ENCODE data around the gene SOX13. TPM values are rescaled to one million over a fixed set of nuclear protein-coding genes. Genes with fewer than 3 reads are reported as not detected.
"Not testable (repeated sequence)": the region's sequence is repeated elsewhere in the genome, so short reads cannot be mapped to it uniquely, and the experiment has no call there.

The SOX13 gene
- total RNA-seq, 2 experiments from 2014 or later: 7.4 to 7.8 TPM

- H3K4me1 Mint-ChIP-seq: peaks cover 3% of the 10 kb centered on the region
- H3K4me3 Mint-ChIP-seq: no peak overlapping the region
- H3K36me3 Mint-ChIP-seq (ENCODE audit: low read depth): no peaks in the 10 kb centered on the region
- DNase-seq: no peak
- POLR2A ChIA-PET: no interaction called here
- no peak overlapping the region for H3K27ac Mint-ChIP-seq
- CTCF ChIA-PET: no interaction called here
- H3K9me3 Mint-ChIP-seq: no peaks in the 10 kb centered on the region
- no peaks in the 10 kb centered on the region for H3K27me3 Mint-ChIP-seq
Observed at GRCh38 chr1:204094856-204095634, 22.1 kb downstream of the SOX13 start.

- no peaks in the 10 kb centered on the region for H3K9me3 Mint-ChIP-seq
- H3K4me1 Mint-ChIP-seq: peaks cover 11% of the 10 kb centered on the region
- no peak for DNase-seq
- no peaks in the 10 kb centered on the region for H3K36me3 Mint-ChIP-seq (ENCODE audit: low read depth)
- H3K27me3 Mint-ChIP-seq: no peaks in the 10 kb centered on the region
- no peak overlapping the region for H3K4me3 Mint-ChIP-seq
- ChIA-PET POLR2A (no interaction called here), CTCF (no interaction called here)
- H3K27ac Mint-ChIP-seq: no peak overlapping the region
Observed at GRCh38 chr1:204096931-204097330, 24.0 kb downstream of the SOX13 start.

DNA sequence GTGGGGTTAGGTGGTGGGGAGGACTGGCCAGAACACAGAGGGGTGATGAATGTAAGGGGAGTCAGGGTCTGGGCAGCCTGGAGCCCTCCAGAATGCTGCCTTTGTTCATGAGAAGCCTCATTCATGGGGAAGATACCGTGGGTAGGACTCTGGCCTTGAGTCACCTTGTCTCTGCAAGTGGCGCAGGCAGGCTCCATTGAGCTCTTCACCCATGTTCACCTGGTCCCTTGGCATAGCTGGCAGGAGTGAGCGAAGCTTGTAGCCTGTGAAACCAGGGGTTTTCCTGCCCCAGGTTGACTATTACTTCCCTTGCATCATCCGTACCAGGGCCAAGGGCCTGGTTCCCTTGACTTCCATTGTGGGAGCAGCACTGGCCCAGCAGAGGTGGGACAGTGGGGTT is 25.8 kb downstream of the SOX13 start:
- Mint-ChIP-seq H3K4me1 (peaks cover 25% of the 10 kb centered on the region), H3K9me3 (no peaks in the 10 kb centered on the region), H3K36me3 (ENCODE audit: low read depth) (no peaks in the 10 kb centered on the region), H3K4me3 (no peak overlapping the region), H3K27ac (no peak overlapping the region), H3K27me3 (no peaks in the 10 kb centered on the region)
- CTCF ChIA-PET: interaction anchor here (0.9 kb wide), 1 partner anchor 30 kb away, joined by 5 read pairs; no protein-coding TSS in a partner anchor
- no peak for DNase-seq
- POLR2A ChIA-PET: no interaction called here

- DNase-seq; H3K27me3 Mint-ChIP-seq; H3K9me3 Mint-ChIP-seq; H3K27ac Mint-ChIP-seq; POLR2A ChIA-PET; H3K4me3 Mint-ChIP-seq; H3K36me3 Mint-ChIP-seq (ENCODE audit: low read depth): not testable (repeated sequence)
- peaks cover 36% of the 10 kb centered on the region for H3K4me1 Mint-ChIP-seq
- CTCF ChIA-PET: interaction anchor here (1.3 kb wide), 1 partner anchor 8 kb away, joined by 4 read pairs; no protein-coding TSS in a partner anchor
Observed at GRCh38 chr1:204099754-204100153, 26.8 kb downstream of the SOX13 start.

- ChIA-PET CTCF (interaction anchor here (0.9 kb wide), 1 partner anchor 26 kb away, joined by 3 read pairs; no protein-coding TSS in a partner anchor), POLR2A (no interaction called here)
- peak overlapping the region; percentile 92 for H3K27ac Mint-ChIP-seq
Observed at GRCh38 chr1:204102029-204102611, 29.2 kb downstream of the SOX13 start.

GRCh38 chr1:204102739-204103430 is 30.0 kb downstream of the SOX13 start:
- H3K4me3 Mint-ChIP-seq: peak overlapping the region; percentile 69
- CTCF ChIA-PET: interaction anchor here (0.9 kb wide), 1 partner anchor 25 kb away, joined by 3 read pairs; no protein-coding TSS in a partner anchor
- POLR2A ChIA-PET: no interaction called here
- H3K36me3 Mint-ChIP-seq (ENCODE audit: low read depth): no peaks in the 10 kb centered on the region
- no peaks in the 10 kb centered on the region for H3K9me3 Mint-ChIP-seq
- H3K27ac Mint-ChIP-seq: peak overlapping the region; percentile 92
- peaks cover 47% of the 10 kb centered on the region for H3K4me1 Mint-ChIP-seq
- DNase-seq: peak; percentile 27
- no peaks in the 10 kb centered on the region for H3K27me3 Mint-ChIP-seq

More at GRCh38 chr1:204102029-204102611, 29.2 kb downstream of the SOX13 start:
- peak overlapping the region; percentile 69 for H3K4me3 Mint-ChIP-seq
- DNase-seq: peak; percentile 37
- H3K36me3 Mint-ChIP-seq (ENCODE audit: low read depth): no peaks in the 10 kb centered on the region
- H3K9me3 Mint-ChIP-seq: no peaks in the 10 kb centered on the region
- peaks cover 47% of the 10 kb centered on the region for H3K4me1 Mint-ChIP-seq
- no peaks in the 10 kb centered on the region for H3K27me3 Mint-ChIP-seq

GRCh38 chr1:204103431-204103741 is 30.5 kb downstream of the SOX13 start:
- Mint-ChIP-seq H3K9me3 (no peaks in the 10 kb centered on the region), H3K36me3 (ENCODE audit: low read depth) (no peaks in the 10 kb centered on the region)
- CTCF ChIA-PET: no interaction called here

DNA sequence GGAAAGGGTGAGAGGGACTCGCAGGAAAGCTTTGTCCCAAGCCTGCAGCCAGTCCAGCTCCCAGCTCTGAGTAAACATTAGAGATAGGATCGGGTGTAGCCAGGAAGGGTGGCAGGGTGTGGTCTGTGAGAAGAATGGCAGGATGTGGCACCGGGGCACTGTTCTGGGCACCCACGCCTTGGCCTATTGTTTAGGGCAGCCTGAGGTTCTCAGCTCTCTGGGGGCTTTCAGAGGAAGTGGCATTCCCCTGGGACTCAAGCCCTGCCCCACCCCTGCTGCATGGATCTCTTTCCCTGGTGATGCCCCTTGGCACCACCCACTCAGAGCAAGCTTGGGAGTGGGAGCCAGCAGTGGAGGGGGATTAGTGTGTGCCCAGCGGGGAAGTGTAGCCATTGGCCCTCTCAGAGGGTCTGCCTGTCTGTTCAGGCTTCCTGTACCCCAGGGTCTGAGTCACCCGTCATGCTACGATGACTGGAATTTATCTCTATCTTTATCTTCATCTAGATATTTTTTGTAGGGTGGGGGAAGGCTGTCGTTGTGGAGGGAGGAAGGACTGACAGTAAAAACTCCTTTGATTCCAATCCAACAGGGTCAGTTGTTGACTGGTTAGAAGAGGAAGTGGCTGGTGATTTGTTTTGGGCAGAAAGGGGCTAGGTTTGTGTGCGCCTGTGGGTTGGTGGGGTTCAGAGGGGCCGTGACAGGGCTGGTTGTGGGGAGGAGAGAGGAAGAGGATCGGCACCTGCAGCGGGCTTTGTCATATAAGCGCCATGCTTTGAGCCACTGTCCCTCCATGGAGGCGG is 31.6 kb downstream of the SOX13 start:
- Mint-ChIP-seq H3K4me1 (peaks cover 47% of the 10 kb centered on the region), H3K27ac (peak overlapping the region; percentile 92), H3K4me3 (peak overlapping the region; percentile 9), H3K36me3 (ENCODE audit: low read depth) (no peaks in the 10 kb centered on the region), H3K27me3 (no peaks in the 10 kb centered on the region), H3K9me3 (no peaks in the 10 kb centered on the region)
- ChIA-PET POLR2A (interaction anchor here (1.5 kb wide), 1 partner anchor 797 kb away, joined by 3 read pairs; no protein-coding TSS in a partner anchor), CTCF (interaction anchor here (1.0 kb wide), 1 partner anchor 24 kb away, joined by 3 read pairs; no protein-coding TSS in a partner anchor)
- DNase-seq: peak; percentile 59

More at GRCh38 chr1:204103431-204103741, 30.5 kb downstream of the SOX13 start:
- DNase-seq: no peak
- Mint-ChIP-seq H3K4me3 (no peak overlapping the region), H3K4me1 (peaks cover 47% of the 10 kb centered on the region), H3K27ac (peak overlapping the region; percentile 92), H3K27me3 (no peaks in the 10 kb centered on the region)
- POLR2A ChIA-PET: interaction anchor here (1.5 kb wide), 1 partner anchor 796 kb away, joined by 3 read pairs; no protein-coding TSS in a partner anchor

GRCh38 chr1:204105131-204105515 is 32.2 kb downstream of the SOX13 start:
- POLR2A ChIA-PET: no interaction called here
- Mint-ChIP-seq H3K4me3 (peak overlapping the region; percentile 9), H3K27me3 (no peaks in the 10 kb centered on the region), H3K9me3 (no peaks in the 10 kb centered on the region), H3K36me3 (ENCODE audit: low read depth) (no peaks in the 10 kb centered on the region), H3K4me1 (peaks cover 47% of the 10 kb centered on the region), H3K27ac (peak overlapping the region; percentile 92)
- no peak for DNase-seq
- CTCF ChIA-PET: no interaction called here

DNA sequence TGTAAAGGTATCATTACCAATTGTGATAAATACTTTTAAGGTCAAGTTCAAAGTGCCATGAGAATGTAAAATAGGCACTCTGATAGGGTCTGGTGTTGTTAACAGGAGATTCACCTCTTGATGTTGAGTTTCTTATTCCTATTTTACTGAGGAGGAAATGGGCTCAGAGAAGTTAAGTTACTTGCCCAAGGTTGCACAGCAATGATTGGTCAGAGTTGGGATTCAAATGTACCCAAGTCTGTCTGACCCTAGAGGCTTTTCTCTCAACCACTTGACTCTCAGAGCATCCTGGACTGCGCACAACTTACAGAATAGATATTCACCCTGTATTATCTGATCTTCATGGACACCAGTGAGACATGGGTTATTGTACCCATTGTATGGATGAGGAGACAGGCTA is 33.9 kb downstream of the SOX13 start:
- no peak for DNase-seq
- H3K27me3 Mint-ChIP-seq: no peaks in the 10 kb centered on the region
- H3K27ac Mint-ChIP-seq: no peak overlapping the region
- no peak overlapping the region for H3K4me3 Mint-ChIP-seq
- ChIA-PET CTCF (no interaction called here), POLR2A (no interaction called here)
- peaks cover 40% of the 10 kb centered on the region for H3K4me1 Mint-ChIP-seq
- no peaks in the 10 kb centered on the region for H3K9me3 Mint-ChIP-seq
- no peaks in the 10 kb centered on the region for H3K36me3 Mint-ChIP-seq (ENCODE audit: low read depth)

DNA sequence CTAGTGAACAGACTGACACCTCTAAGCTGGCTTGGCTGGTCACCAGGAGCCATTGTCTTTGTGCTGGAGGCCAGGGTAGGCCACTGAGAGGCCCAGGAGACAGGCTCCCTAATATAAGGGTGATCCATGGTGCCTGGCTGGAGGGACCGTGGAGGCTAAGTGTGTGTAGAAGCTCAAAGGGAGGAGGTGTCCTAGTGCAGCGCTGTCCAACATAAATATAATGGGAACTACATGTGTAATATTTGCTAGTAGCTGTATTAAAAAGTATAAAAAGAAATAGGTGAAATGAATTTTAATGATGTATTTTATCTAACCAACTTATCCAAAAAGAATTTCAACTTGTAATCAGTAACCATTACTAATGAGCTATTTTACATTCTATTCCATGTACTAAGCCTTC is 35.0 kb downstream of the SOX13 start:
- no peak for DNase-seq
- no peak overlapping the region for H3K4me3 Mint-ChIP-seq
- no peaks in the 10 kb centered on the region for H3K27me3 Mint-ChIP-seq
- H3K36me3 Mint-ChIP-seq (ENCODE audit: low read depth): no peaks in the 10 kb centered on the region
- H3K27ac Mint-ChIP-seq: no peak overlapping the region
- no peaks in the 10 kb centered on the region for H3K9me3 Mint-ChIP-seq
- H3K4me1 Mint-ChIP-seq: peaks cover 29% of the 10 kb centered on the region
- ChIA-PET CTCF (interaction anchor here (0.5 to 1.3 kb wide), 3 partner anchors 8 to 776 kb away, joined by 3 to 5 read pairs (median 4); no protein-coding TSS in a partner anchor), POLR2A (no interaction called here)

- CTCF ChIA-PET: interaction anchor here (0.5 to 1.3 kb wide), 3 partner anchors 9 to 776 kb away, joined by 3 to 5 read pairs (median 4); no protein-coding TSS in a partner anchor
- Mint-ChIP-seq H3K9me3 (no peaks in the 10 kb centered on the region), H3K4me3 (no peak overlapping the region), H3K4me1 (peaks cover 23% of the 10 kb centered on the region), H3K36me3 (ENCODE audit: low read depth) (no peaks in the 10 kb centered on the region), H3K27ac (no peak overlapping the region), H3K27me3 (no peaks in the 10 kb centered on the region)
- POLR2A ChIA-PET: no interaction called here
- DNase-seq: no peak
Observed at GRCh38 chr1:204108312-204109141, 35.6 kb downstream of the SOX13 start.

Data from activated CD4-positive, alpha-beta memory T cell treated with anti-CD3 and anti-CD28 coated beads, Interleukin-2, amount 10 ng/mL, durations not matched to agents 7 days and 5 days (primary cell).